Suprapubic skin (tissue), 4 donors: Measurements from ENCODE around the gene RYR3. TPM values are rescaled to one million over a fixed set of nuclear protein-coding genes. Genes with fewer than 3 reads are reported as not detected.

ENCODE experiments used
- DNase-seq, 2 donors: peaks; one replicate each; pipeline ENCODE4 v3.0.0-alpha.2; 2019; ENCODE audit warnings: low spot score in 2 of 2
- H3K27ac ChIP-seq: fragments of 200-600 bp; sonication (generic); one replicate; pipeline ENCODE4 v1.5.1; 2019
- H3K27me3 ChIP-seq: fragments of 200-600 bp; sonication (generic); one replicate; pipeline ENCODE4 v1.5.1; 2019
- H3K36me3 ChIP-seq: fragments of 200-600 bp; sonication (generic); one replicate; pipeline ENCODE4 v1.5.1; 2019
- H3K4me1 ChIP-seq: fragments of 200-600 bp; sonication (generic); one replicate; pipeline ENCODE4 v1.5.1; 2019
- H3K4me3 ChIP-seq: fragments of 200-600 bp; sonication (generic); one replicate; pipeline ENCODE4 v1.5.1; 2019; ENCODE audit warnings: mild to moderate bottlenecking
- H3K9me3 ChIP-seq: fragments of 200-600 bp; sonication (generic); one replicate; pipeline ENCODE4 v1.5.1; 2019
- EP300 ChIP-seq: sonication (generic); formaldehyde crosslinking; IDR thresholded peaks from one replicate; pipeline ENCODE4 v1.6.1; 2017; ENCODE audit warnings: antibody characterized with exemption
- POLR2A ChIP-seq, 2 donors: fragments of 450-650 bp; IDR thresholded peaks; one replicate each; pipeline ENCODE4 v1.6.1; 2017; ENCODE audit warnings: antibody characterized with exemption in 2 of 2, mild to moderate bottlenecking in 2 of 2, moderate library complexity in 2 of 2
- POLR2AphosphoS5 ChIP-seq, 3 donors: sonication (generic); formaldehyde crosslinking; IDR thresholded peaks; one replicate each; pipeline ENCODE4 v1.6.1; 2017; ENCODE audit warnings: antibody characterized with exemption in 3 of 3
- WGBS: methylation state at CpG from one replicate; pipeline ENCODE4 v1.1.5; 2018; 5-methylcytosine and 5-hydroxymethylcytosine counted together
- total RNA-seq, 4 donors: library from RNA; depleted of rRNA; stranded (reverse); fragments of >200 nt; gene quantifications; one replicate each; pipeline ENCODE4 v1.1.0, GENCODE V29; 2016
- TF ChIP-seq, protein P1 (sequence below), 2 donors: fragments of 200-600 bp in 1 of 2; fragments of 450-650 bp in 1 of 2; sonication (generic) in 1 of 2; IDR thresholded peaks; one replicate each; pipeline ENCODE4 v1.5.1; 2016 to 2019; ENCODE audit warnings: antibody characterized with exemption in 2 of 2, mild to moderate bottlenecking in 1 of 2, moderate library complexity in 1 of 2

RYR3 gene
- total RNA-seq, 4 donors from 2014 or later: 0.38 to 2.0 (median 0.80) TPM

DNA sequence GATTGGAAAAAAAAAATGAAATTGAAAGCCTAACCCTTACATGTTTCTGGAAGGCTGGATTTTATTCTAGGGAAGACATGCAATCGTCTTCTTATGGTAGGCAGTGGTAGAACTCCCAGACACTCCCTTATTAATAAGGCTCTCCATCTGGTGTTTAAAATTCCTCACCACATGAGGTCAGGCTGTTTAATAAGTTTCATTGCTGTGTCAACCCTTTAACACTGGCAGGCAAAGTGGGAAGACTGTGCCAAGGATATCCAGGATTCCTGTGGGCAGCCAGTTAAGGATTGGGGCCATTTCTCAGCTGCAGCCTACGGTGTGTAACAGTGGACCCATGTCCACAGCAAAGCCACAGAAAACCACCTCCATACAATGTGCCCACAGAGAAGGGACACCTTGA lies 432.0 kb downstream of the RYR3 start:
- Histone ChIP-seq H3K27me3 (no peaks in the 10 kb centered on the region), H3K4me3 (no peak overlapping the region), H3K4me1 (peaks cover 2% of the 10 kb centered on the region), H3K9me3 (no peaks in the 10 kb centered on the region), H3K27ac (no peak overlapping the region), H3K36me3 (no peaks in the 10 kb centered on the region)
- WGBS: 38% methylated on average over 2 of the region's 2 CpGs
- TF ChIP-seq, protein P1, sequence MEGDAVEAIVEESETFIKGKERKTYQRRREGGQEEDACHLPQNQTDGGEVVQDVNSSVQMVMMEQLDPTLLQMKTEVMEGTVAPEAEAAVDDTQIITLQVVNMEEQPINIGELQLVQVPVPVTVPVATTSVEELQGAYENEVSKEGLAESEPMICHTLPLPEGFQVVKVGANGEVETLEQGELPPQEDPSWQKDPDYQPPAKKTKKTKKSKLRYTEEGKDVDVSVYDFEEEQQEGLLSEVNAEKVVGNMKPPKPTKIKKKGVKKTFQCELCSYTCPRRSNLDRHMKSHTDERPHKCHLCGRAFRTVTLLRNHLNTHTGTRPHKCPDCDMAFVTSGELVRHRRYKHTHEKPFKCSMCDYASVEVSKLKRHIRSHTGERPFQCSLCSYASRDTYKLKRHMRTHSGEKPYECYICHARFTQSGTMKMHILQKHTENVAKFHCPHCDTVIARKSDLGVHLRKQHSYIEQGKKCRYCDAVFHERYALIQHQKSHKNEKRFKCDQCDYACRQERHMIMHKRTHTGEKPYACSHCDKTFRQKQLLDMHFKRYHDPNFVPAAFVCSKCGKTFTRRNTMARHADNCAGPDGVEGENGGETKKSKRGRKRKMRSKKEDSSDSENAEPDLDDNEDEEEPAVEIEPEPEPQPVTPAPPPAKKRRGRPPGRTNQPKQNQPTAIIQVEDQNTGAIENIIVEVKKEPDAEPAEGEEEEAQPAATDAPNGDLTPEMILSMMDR (IDR thresholded peaks at IDR 0.05): no peak
- no peak for TF ChIP-seq POLR2A (IDR thresholded peaks at IDR 0.05)
- no peak for TF ChIP-seq POLR2AphosphoS5 (IDR thresholded peaks at IDR 0.05)
- TF ChIP-seq EP300: no peak
- DNase-seq: no peak

DNA sequence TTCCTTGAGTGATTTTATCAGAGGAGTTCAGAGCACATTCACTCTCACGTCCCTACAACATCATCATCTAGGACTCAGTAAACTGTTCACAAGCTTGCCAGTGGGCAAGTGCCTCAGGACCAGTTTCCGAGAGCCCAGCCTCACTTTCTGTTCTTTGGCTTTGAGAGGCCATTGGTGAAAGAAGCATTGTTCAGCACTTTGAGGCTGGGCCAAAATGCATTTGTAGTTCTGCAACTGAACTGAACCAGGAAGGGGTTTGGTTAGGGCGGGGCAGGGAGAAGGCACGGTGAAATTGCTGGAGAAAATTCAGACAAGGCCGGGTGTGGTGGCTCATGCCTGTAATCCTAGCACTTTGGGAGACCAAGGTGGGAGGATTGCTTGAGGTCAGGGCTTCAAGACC lies 435.4 kb downstream of the RYR3 start:
- Histone ChIP-seq H3K4me3 (no peak overlapping the region), H3K27me3 (no peaks in the 10 kb centered on the region), H3K27ac (no peak overlapping the region), H3K36me3 (no peaks in the 10 kb centered on the region), H3K4me1 (no peaks in the 10 kb centered on the region), H3K9me3 (no peaks in the 10 kb centered on the region)
- TF ChIP-seq EP300 (no peak), POLR2A (IDR thresholded peaks at IDR 0.05) (no peak), POLR2AphosphoS5 (IDR thresholded peaks at IDR 0.05) (no peak)
- TF ChIP-seq, protein P1 (IDR thresholded peaks at IDR 0.05): no peak
- 64% methylated on average over 5 of the region's 5 CpGs for WGBS
- no peak for DNase-seq

DNA sequence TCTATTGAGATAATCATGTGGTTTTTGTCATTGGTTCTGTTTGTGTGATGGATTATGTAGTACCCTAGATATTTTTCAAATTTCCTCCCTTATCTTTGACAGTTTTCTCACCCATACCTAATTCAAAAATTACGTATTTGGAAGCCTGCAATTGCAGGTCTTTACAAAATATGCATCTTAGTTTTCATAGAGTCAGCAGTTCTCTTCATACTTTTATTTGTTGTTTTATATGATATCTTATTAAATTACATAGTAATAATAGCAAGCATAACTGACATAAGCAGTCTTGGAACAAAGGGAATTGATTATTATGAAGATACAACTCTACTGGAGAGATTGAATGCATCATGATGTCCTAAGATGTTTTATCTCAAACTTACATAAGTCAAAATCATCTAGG lies 442.2 kb downstream of the RYR3 start:
- Histone ChIP-seq H3K4me3 (no peak overlapping the region), H3K9me3 (no peaks in the 10 kb centered on the region), H3K27ac (no peak overlapping the region), H3K36me3 (no peaks in the 10 kb centered on the region), H3K27me3 (peaks cover 4% of the 10 kb centered on the region), H3K4me1 (no peaks in the 10 kb centered on the region)
- no peak for DNase-seq
- TF ChIP-seq POLR2A (IDR thresholded peaks at IDR 0.05) (no peak), EP300 (no peak), POLR2AphosphoS5 (IDR thresholded peaks at IDR 0.05) (no peak)
- TF ChIP-seq, protein P1 (IDR thresholded peaks at IDR 0.05): no peak
- WGBS: 85% methylated on average over 1 of the region's 1 CpG

DNA sequence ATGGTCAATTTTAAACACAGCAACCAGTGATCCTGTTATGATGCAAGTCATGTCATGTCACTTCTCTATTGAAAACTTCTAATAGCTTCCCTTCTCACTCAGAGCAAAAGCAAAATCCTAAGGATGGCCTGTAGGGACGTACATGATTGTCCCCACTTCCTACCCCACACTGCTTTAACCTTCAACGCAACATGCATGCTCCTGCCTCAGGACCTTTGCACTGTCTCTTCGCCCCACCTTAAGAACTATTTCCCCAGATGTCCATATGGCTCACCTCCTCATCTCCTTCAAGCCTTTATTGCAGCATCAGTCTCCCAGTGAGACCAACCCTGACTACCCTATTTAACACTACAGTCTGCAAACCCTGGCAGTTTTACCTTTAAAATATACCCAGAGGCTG lies 443.5 kb downstream of the RYR3 start:
- no peaks in the 10 kb centered on the region for H3K4me1 ChIP-seq
- no peaks in the 10 kb centered on the region for H3K9me3 ChIP-seq
- 87% methylated on average over 3 of the region's 3 CpGs for WGBS
- H3K36me3 ChIP-seq: no peaks in the 10 kb centered on the region
- no peak overlapping the region for H3K27ac ChIP-seq
- DNase-seq: no peak
- no peak for TF ChIP-seq EP300
- TF ChIP-seq POLR2A (IDR thresholded peaks at IDR 0.05): no peak
- no peak for TF ChIP-seq POLR2AphosphoS5 (IDR thresholded peaks at IDR 0.05)
- TF ChIP-seq, protein P1 (IDR thresholded peaks at IDR 0.05): no peak
- peaks cover 4% of the 10 kb centered on the region for H3K27me3 ChIP-seq
- no peak overlapping the region for H3K4me3 ChIP-seq

DNA sequence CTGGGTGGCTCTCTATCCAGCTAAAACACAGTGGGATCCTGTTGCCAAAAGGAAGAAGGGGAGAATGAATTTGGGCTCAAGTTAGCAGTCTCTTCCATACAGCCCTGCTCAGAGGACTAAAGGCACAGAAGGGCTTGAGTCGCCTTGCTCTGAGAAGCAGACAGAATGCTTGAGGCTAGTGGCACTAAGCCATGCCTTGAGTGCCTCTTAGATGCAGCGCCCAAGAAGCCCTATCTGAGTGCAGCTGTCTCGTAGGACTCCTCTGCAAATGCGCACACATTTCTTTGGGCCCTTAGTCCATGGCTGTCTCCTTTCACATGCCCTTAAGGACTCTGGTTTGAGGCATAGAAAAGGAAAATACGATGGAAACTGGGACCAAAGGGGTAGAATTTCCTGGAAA lies 446.2 kb downstream of the RYR3 start:
- Histone ChIP-seq H3K4me3 (no peak overlapping the region), H3K27me3 (peaks cover 4% of the 10 kb centered on the region), H3K36me3 (no peaks in the 10 kb centered on the region), H3K27ac (no peak overlapping the region), H3K9me3 (no peaks in the 10 kb centered on the region), H3K4me1 (no peaks in the 10 kb centered on the region)
- 67% methylated on average over 5 of the region's 5 CpGs for WGBS
- TF ChIP-seq POLR2A (IDR thresholded peaks at IDR 0.05) (no peak), POLR2AphosphoS5 (IDR thresholded peaks at IDR 0.05) (no peak), EP300 (no peak)
- TF ChIP-seq, protein P1 (IDR thresholded peaks at IDR 0.05): no peak
- no peak for DNase-seq
